GM21423 (cell line): ENCODE data around the gene GALM.
"Not testable (repeated sequence)": the region's sequence is repeated elsewhere in the genome, so short reads cannot be mapped to it uniquely, and the experiment has no call there.

Source experiments
- ATAC-seq: cut with Tn5 transposase; IDR thresholded peaks from one replicate; pipeline ENCODE4 v1.9.1; 2021; ENCODE audit warnings: mild to moderate bottlenecking, moderate library complexity; ENCODE audit not compliant: unreplicated experiment

Gene GALM

GRCh38 chr2:38737000-38737698, 71.2 kb downstream of the GALM start:
- not testable (repeated sequence) for ATAC-seq

GRCh38 chr2:38737925-38738324, 72.0 kb downstream of the GALM start:
- ATAC-seq, result no peak

DNA sequence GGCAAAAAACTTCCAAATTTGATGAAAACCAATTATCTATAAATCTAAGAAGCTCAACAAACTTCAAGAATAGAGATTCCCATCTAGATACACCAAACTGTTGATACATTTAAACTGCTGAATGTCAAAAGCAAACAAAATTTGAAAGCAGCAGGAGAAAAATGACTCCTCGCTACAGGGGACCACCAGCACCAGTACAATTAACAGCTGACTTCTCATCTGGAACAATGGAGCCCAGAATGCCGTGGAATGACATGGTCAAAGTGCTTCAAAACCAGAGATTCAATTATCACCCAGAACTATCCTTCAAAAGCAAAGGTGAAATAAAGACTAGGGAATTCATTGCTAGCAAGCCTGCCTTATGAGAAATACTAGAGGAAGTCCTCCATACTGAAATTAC, 73.6 kb downstream of the GALM start:
- no peak for ATAC-seq

DNA sequence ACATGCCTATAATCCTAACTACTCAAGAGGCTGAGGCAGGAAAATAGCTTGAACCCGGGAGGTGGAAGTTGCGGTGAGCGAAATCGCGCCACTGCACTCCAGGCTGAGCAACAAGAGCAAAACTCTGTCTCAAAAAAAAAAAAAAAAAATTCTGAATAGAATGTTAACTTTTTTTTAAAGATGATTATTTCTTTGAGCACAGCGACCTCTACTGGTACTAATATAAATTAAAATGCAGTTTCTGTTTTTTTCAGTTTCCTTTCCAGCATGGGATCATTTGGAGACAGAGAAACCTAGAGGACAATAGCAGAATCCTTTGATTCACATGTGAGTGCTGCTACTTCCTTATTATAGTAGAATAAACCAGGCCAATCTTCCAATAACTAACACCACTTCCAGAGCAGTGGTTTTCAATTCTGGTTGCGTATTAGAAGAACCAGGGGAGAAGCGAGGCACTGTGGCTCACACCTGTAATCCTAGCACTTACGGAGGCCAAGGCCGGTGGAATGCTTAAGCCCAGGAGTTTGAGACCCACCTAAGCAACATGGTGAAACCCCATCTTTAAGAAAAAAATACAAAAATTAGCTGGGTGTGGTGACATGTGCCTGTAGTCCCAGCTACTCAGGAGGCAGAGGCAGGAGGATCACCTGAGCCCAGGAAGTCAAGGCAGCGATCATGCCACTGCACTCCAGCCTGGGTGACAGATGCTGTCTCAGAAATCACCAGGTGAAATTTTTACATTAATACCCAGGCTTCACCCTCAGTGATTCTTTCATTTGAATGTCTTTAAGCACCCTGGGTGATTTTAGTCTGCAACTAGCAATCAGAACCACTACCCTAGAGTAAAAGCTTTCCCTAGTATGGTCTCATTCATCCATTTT, 75.2 kb downstream of the GALM start:
- ATAC-seq, result no peak

DNA sequence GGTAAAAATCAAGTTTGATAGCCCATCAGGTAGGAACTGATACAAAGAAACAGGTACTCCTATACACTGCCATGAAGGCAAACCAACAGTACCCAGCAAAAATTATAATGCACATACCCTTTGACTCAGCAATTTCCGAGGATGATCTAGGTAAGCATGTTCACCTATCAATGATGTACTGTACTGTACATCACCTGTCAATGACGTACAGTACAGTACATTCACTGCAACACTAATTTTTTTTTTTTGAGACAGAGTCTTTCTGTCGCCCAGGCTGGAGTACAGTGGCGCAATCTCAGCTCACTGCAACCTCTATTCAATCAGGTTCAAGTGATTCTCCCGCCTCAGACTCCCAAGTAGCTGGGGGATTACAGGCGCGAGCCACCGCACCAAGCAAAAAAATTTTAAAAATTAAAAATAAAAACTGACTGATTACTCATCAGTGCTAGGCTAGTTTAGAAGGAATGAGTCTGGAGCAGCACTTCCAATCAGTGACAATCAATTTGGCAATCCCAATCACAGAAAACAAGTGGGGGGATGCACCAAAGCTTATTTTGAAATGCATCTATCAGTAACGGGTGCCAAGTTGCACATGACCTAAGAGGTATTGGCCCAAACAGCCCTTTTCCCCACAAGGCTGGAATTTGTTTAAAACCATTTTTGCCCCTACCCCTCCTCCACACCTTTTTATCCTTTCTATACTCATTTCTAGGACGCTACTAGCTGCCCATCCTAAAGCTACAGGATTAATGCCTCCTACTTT, 77.1 kb downstream of the GALM start:
- no peak for ATAC-seq

DNA sequence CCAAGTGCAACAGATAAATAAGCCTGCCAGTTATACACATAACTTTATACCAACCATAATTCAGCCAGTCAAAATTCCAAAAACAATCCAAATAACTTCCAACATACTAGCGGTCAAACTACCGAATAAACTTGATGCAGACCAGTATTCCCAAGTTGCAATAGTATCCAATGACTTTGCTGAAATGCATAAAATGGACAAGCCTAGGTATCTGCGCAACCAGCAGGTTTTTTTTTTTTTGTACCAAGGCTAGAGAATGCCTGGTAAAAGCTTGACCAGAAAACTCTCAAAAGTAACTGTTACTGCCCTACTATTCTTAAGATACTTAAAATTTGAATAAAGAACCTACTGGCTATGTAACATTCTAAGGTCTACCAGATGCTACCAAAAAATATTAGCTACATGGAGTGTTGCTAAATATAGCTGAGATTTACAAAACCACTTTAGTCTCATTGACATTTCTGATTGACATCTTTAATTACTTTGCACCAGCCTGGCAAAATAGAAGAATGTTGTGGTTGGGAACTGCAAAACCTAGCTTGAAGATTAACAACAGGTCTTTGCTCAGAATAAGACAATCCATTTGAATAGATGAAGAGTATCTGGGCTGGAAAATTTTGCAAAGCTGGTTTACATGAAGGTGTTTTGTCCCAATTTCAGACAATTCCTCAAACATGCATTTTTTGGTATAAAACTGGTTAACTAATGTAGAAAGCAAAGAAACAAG, 77.9 kb downstream of the GALM start:
- ATAC-seq, result no peak

GRCh38 chr2:38744399-38744780, 78.5 kb downstream of the GALM start:
- ATAC-seq, result no peak

DNA sequence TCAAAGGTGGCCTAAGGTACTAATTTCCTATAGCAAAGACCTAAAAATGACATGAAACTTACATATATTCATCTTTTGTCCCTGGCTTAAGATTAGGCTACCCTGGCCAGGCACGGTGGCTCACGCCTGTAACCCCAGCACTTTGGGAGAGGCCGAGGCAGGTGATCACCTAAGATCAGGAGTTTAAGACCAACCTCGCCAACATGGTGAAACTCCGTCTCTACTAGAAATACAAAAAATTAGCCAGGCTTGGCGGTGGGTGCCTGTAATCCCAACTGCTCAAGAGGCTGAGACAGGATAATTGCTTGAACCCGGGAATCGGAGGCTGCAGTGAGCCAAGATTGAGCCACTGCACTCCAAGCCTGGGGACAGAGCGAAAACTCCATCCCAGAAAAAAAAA, 79.4 kb downstream of the GALM start:
- no peak for ATAC-seq

DNA sequence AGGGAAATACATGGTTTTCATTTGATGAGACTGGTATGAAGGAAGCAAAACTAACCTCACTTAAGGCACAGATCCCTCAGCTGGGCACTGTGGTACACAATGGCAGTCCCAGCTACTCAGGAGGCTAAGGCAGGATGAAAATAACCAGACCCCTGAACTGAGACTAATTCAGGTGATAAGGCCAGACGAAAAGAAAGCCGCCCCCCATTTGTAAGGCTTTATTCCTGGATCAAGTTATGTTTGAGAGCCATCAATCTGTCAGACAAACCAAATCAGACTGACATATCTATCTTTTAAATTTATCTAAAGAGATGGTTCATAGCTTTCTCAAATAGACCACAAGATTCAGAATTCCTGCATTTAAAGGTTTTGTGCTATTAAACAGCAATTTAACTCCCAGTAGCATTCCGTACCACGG, 81.1 kb downstream of the GALM start:
- no peak for ATAC-seq

DNA sequence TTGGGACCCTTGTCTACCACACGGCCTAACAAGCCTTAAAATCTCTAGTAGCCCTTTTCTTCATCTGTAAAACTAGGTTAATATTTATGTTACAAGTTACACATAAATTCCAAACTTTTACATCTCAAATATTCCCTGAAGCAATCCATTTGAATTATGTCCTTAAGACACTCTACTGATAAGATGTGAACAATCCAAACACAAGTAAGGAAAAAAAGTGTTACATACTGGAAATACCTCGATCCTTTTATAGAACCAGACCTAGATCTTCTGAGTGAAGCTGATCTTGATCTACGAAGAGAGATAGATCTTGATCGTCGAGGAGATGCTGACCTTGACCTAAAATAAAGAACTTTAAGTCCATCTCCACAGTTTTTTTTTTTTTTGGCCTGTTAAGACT, 81.9 kb downstream of the GALM start:
- no peak for ATAC-seq

DNA sequence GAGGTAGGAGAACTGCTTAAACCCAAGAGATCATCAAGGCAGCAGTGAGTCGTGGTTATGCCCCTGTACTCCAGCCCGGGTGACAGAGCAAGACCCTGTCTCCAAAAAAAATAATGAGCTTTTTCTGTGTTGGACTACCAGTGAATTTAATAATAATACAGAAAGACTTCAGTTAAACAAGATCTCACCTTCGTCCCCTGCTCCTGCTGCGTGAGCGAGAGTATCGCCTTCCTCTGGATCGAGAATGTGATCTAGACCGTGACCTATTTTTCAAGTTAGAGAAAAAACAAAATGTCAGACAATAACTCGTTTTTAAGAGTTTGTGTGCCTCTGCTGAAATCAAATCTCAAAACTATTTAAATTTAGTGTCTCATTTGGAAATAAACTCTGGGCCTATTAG, 82.5 kb downstream of the GALM start:
- ATAC-seq, result no peak

DNA sequence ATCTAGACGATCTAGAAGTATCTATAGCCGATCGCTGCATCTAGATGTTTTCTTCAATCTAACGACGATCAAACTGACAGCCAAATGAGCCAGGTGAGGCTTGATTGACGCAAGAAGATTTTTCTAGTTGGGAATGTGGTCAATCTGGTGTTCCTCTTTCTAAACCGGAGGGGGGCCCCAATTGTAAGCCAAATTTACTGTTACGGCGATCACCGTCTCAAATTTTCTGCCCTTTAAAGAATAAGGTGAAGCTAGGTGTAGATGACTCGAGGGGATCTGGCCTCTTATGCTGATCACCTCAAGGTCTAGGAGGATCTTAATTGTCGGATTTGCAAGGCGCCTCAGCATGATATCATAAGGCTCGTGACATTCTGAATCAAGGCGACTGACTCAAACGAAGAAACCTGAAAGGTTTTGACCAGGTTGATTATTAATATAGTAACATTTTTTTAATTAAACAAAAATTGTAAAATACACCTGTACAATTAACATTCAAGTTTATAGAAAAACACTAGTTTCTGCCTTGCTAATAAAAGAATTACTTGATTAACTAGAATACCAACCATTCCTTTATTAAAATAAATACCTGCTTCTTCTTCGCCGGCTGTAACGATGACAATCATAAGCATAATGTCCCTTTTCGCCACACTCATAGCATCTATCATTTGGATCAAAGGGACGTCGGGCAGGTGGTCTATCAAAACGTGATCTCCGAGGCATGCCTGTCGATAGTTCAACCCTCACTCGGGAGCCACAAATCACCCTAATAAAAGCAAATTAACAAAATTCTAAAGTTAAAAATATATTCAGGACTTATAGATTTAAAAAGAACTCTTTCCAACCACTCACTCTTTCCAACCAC, 83.3 kb downstream of the GALM start:
- no peak for ATAC-seq

- peak; percentile 37 for ATAC-seq
Measured at GRCh38 chr2:38750011-38750890, 84.3 kb downstream of the GALM start.

- peak; percentile 73 for ATAC-seq
Measured at GRCh38 chr2:38750891-38751595, 85.1 kb downstream of the GALM start, which contains the start of gene SRSF7. Gene SRSF7, minus strand, starts transcription at chr2:38751361. Its CDS starts 105 bp downstream, at chr2:38751256.

GRCh38 chr2:38751596-38752410, 85.9 kb downstream of the GALM start:
- ATAC-seq, result peak; percentile 21

GRCh38 chr2:38754049-38754448, 88.1 kb downstream of the GALM start:
- ATAC-seq, result no peak

- ATAC-seq, result no peak
Measured at GRCh38 chr2:38754506-38754905, 88.6 kb downstream of the GALM start.
